Activated effector memory CD4-positive, alpha-beta T cell treated with Interleukin-2 at 50 U/mL for 16 hours (primary cell): ENCODE results near the gene CPEB3.

Experiments used
- DNase-seq: peaks from one replicate; pipeline ENCODE4 v3.0.0-alpha.2; 2020

CPEB3 gene

GRCh38 chr10:92014620-92015019 is 276.3 kb downstream of the CPEB3 start:
- no peak for DNase-seq

- DNase-seq: no peak
Measured at GRCh38 chr10:92011560-92012214, 279.2 kb downstream of the CPEB3 start.

GRCh38 chr10:92010047-92010735 is 280.7 kb downstream of the CPEB3 start:
- no peak for DNase-seq

- no peak for DNase-seq
Measured at GRCh38 chr10:92009445-92009844, 281.4 kb downstream of the CPEB3 start.

- DNase-seq: no peak
Measured at GRCh38 chr10:92005978-92006377, 284.9 kb downstream of the CPEB3 start.

GRCh38 chr10:92003258-92003657 is 287.6 kb downstream of the CPEB3 start:
- DNase-seq: no peak

GRCh38 chr10:92001995-92002394 is 288.9 kb downstream of the CPEB3 start:
- no peak for DNase-seq

GRCh38 chr10:92001581-92001980 is 289.3 kb downstream of the CPEB3 start:
- DNase-seq: no peak
